Adrenal gland (tissue), 12 donors: Measurements from ENCODE around the gene YKT6. TPM values are rescaled to one million over a fixed set of nuclear protein-coding genes. Genes with fewer than 3 reads are reported as not detected.

Experiments used
- DNase-seq, 7 donors: peaks; one replicate each; pipeline ENCODE4 v3.0.0-alpha.2; 2019 to 2020
- H3K27ac ChIP-seq, 5 donors: fragments of 200-600 bp; sonication (generic) in 4 of 5; 1 replicate in 3 of 5; 2 replicates in 2 of 5; pipeline versions ENCODE4 v1.5.1 to v1.8.0; 2016 to 2020; ENCODE audit warnings: mild to moderate bottlenecking in 1 of 5
- H3K27me3 ChIP-seq: fragments of 200-600 bp; 2 replicates; pipeline ENCODE4 v1.8.0; 2021
- H3K36me3 ChIP-seq, 2 donors: fragments of 200-600 bp; replicated peaks in 1 of 2; 1 replicate in 1 of 2; 2 replicates in 1 of 2; pipeline versions ENCODE4 v1.5.1 to v1.8.0; 2018 to 2022
- H3K4me1 ChIP-seq, 2 donors: fragments of 200-600 bp; replicated peaks in 1 of 2; 1 replicate in 1 of 2; 2 replicates in 1 of 2; pipeline versions ENCODE4 v1.5.1 to v1.8.0; 2018 to 2021
- H3K4me3 ChIP-seq, 4 donors: fragments of 200-600 bp; sonication (generic) in 3 of 4; one replicate each; pipeline ENCODE4 v1.5.1; 2016 to 2018
- H3K9me3 ChIP-seq, 3 donors: fragments of 200-600 bp; sonication (generic) in 1 of 3; replicated peaks in 1 of 3; 1 replicate in 2 of 3; 2 replicates in 1 of 3; pipeline versions ENCODE4 v1.5.1 to v1.8.0; 2016 to 2021
- CTCF ChIP-seq, 6 experiments: fragments of 450-650 bp in 4 of 6; fragments of 200-600 bp in 2 of 6; sonication (generic) in 1 of 6; IDR thresholded peaks; 1 replicate in 5 of 6; 2 replicates in 1 of 6; pipeline versions ENCODE4 v1.5.1 to v1.8.0; 2016 to 2021; ENCODE audit warnings: antibody characterized with exemption in 6 of 6, mild to moderate bottlenecking in 2 of 6, moderate library complexity in 1 of 6
- POLR2A ChIP-seq, 2 donors: fragments of 450-650 bp; IDR thresholded peaks; one replicate each; pipeline ENCODE4 v1.6.1; 2017; ENCODE audit warnings: antibody characterized with exemption in 2 of 2, mild to moderate bottlenecking in 2 of 2, moderate library complexity in 1 of 2
- WGBS, 4 donors: extraction: QIAGEN DNeasy Blood & Tissue Kit in 2 of 4; methylation state at CpG; one replicate each; pipeline versions ENCODE4 v1.1.5 to v1.1.7; 2013 to 2017; 5-methylcytosine and 5-hydroxymethylcytosine counted together
- intact Hi-C, 2 donors: fragments of 100-400 bp; cut with DNase I; formaldehyde crosslinking; loops; one replicate each; pipeline versions ENCODE4 v1.14.1 to v1.15.0; 2022 to 2023
- polyA plus RNA-seq, 3 donors: library from polyadenylated mRNA; stranded (reverse); fragments of 200-250 nt in 2 of 3; fragments of 350-450 nt in 1 of 3; fragmentation: Illumina TruSeq in 1 of 3; extraction: RNeasy Lipid Tissue Mini Kit (QIAGEN cat#74804) in 1 of 3; gene quantifications; one replicate each; pipeline ENCODE4 v1.2.3, GENCODE V29; 2013 to 2014
- total RNA-seq, 9 donors: library from RNA; depleted of rRNA in 4 of 9; stranded (reverse); fragments of >200 nt in 4 of 9; fragments of 120-200 nt in 1 of 9; fragmentation: NEBNext Ultra II Directional in 1 of 9; extraction: Animal tissue kit (Norgen Biotek cat#: 25700) in 1 of 9; gene quantifications; one replicate each; pipeline versions ENCODE4 v1.1.0 to v1.2.4, GENCODE V29; 2013 to 2023
- donor health status: healthy with polysubstance abuse.
- donor health status: Bipolar disorder and iron deficiency.
- donor health status: DM: yes; HTN: yes; CAD: no.
- donor health status: DM: no; HTN: no; CAD: no.
- donor health status: DM: no; HTN: no; CAD: no.
- donor health status: DM: yes; HTN: yes; CAD: no.

Gene YKT6
- total and polyA plus RNA-seq, 12 donors: 32.8 to 94.7 (median 53.8) TPM

GRCh38 chr7:44229546-44230105 lies 28.8 kb downstream of the YKT6 start:
- Histone ChIP-seq H3K4me3 (no peak overlapping the region), H3K9me3 (no peaks in the 10 kb centered on the region), H3K27ac (no peak overlapping the region), H3K36me3 (no peaks in the 10 kb centered on the region), H3K4me1 (no peaks in the 10 kb centered on the region), H3K27me3 (no peaks in the 10 kb centered on the region)
- no peak for TF ChIP-seq POLR2A (IDR thresholded peaks at IDR 0.05)
- no peak for TF ChIP-seq CTCF (IDR thresholded peaks at IDR 0.05)
- intact Hi-C loops: loop anchor here in 1 of 2 donors (5.0 kb wide), 1 partner anchor 338 kb away; no protein-coding TSS in a partner anchor
- WGBS, 4 donors: 54 to 84% (median 74%) methylated on average over 4 to 11 of the region's 11 CpGs
- DNase-seq: no peak

GRCh38 chr7:44230286-44230685 lies 29.5 kb downstream of the YKT6 start:
- H3K9me3 ChIP-seq: no peaks in the 10 kb centered on the region
- H3K27ac ChIP-seq: no peak overlapping the region
- no peak for DNase-seq
- H3K36me3 ChIP-seq: no peaks in the 10 kb centered on the region
- H3K4me1 ChIP-seq: peaks cover 0 to 2% of the 10 kb centered on the region in 2 donors
- intact Hi-C loops: loop anchor here in 1 of 2 donors (5.0 kb wide), 1 partner anchor 337 kb away; no protein-coding TSS in a partner anchor
- H3K4me3 ChIP-seq: no peak overlapping the region
- TF ChIP-seq POLR2A (IDR thresholded peaks at IDR 0.05) (no peak), CTCF (IDR thresholded peaks at IDR 0.05) (no peak)
- no peaks in the 10 kb centered on the region for H3K27me3 ChIP-seq
- WGBS, 4 donors: 86 to 97% (median 92%) methylated on average over 4 to 7 of the region's 7 CpGs

- H3K4me1 ChIP-seq: peaks cover 0 to 6% of the 10 kb centered on the region in 2 donors
- DNase-seq: no peak
- no peak overlapping the region for H3K4me3 ChIP-seq
- no peaks in the 10 kb centered on the region for H3K27me3 ChIP-seq
- no peak overlapping the region for H3K27ac ChIP-seq
- no peak for TF ChIP-seq POLR2A (IDR thresholded peaks at IDR 0.05)
- TF ChIP-seq CTCF (IDR thresholded peaks at IDR 0.05): no peak
- no peaks in the 10 kb centered on the region for H3K36me3 ChIP-seq
- WGBS, 4 donors: 92 to 94% (median 93%) methylated on average over 12 of the region's 12 CpGs; no CpG with 5 or more reads in 1 of the 4 donors
- intact Hi-C loops: loop anchor here in 1 of 2 donors (5.0 kb wide), 1 partner anchor 336 kb away; no protein-coding TSS in a partner anchor
- H3K9me3 ChIP-seq: no peaks in the 10 kb centered on the region
Measured at GRCh38 chr7:44231088-44231487, 30.3 kb downstream of the YKT6 start.

- H3K27ac ChIP-seq: no peak overlapping the region
- peaks cover 0 to 6% of the 10 kb centered on the region in 2 donors for H3K4me1 ChIP-seq
- 84 to 91% (median 89%) methylated on average over 7 to 13 of the region's 13 CpGs for WGBS, 4 donors
- H3K36me3 ChIP-seq: no peaks in the 10 kb centered on the region
- no peak for TF ChIP-seq CTCF (IDR thresholded peaks at IDR 0.05)
- no peak for TF ChIP-seq POLR2A (IDR thresholded peaks at IDR 0.05)
- no peak overlapping the region for H3K4me3 ChIP-seq
- H3K27me3 ChIP-seq: no peaks in the 10 kb centered on the region
- no peaks in the 10 kb centered on the region for H3K9me3 ChIP-seq
- intact Hi-C loops: loop anchor here in 1 of 2 donors (5.0 kb wide), 1 partner anchor 335 kb away; no protein-coding TSS in a partner anchor
- no peak for DNase-seq
Measured at GRCh38 chr7:44232396-44232795, 31.6 kb downstream of the YKT6 start.
